GM19463 (cell line): ENCODE measurements around the gene LYPD6.

ENCODE experiments used
- ATAC-seq: cut with Tn5 transposase; IDR thresholded peaks from one replicate; pipeline ENCODE4 v1.9.1; 2021; ENCODE audit warnings: mild to moderate bottlenecking, moderate library complexity; ENCODE audit not compliant: unreplicated experiment

LYPD6 gene

GRCh38 chr2:149399934-149400615 lies 69.7 kb downstream of the LYPD6 start:
- no peak for ATAC-seq

- ATAC-seq: no peak
Measured at GRCh38 chr2:149400997-149401396, 70.6 kb downstream of the LYPD6 start.

- no peak for ATAC-seq
Measured at GRCh38 chr2:149409506-149409905, 79.1 kb downstream of the LYPD6 start.

GRCh38 chr2:149410701-149411484 lies 80.5 kb downstream of the LYPD6 start:
- ATAC-seq: no peak

- ATAC-seq: no peak
Measured at GRCh38 chr2:149413487-149413886, 83.1 kb downstream of the LYPD6 start.

GRCh38 chr2:149415086-149415485 lies 84.7 kb downstream of the LYPD6 start:
- ATAC-seq: no peak

- no peak for ATAC-seq
Measured at GRCh38 chr2:149418065-149418464, 87.7 kb downstream of the LYPD6 start.

GRCh38 chr2:149420053-149420963 lies 89.9 kb downstream of the LYPD6 start:
- no peak for ATAC-seq

- no peak for ATAC-seq
Measured at GRCh38 chr2:149421791-149422190, 91.4 kb downstream of the LYPD6 start.

GRCh38 chr2:149422337-149422990 lies 92.1 kb downstream of the LYPD6 start:
- no peak for ATAC-seq

- no peak for ATAC-seq
Measured at GRCh38 chr2:149422991-149423338, 92.6 kb downstream of the LYPD6 start.

- ATAC-seq: no peak
Measured at GRCh38 chr2:149423630-149424029, 93.2 kb downstream of the LYPD6 start.

GRCh38 chr2:149427387-149427786 lies 97.0 kb downstream of the LYPD6 start:
- no peak for ATAC-seq

GRCh38 chr2:149428783-149429182 lies 98.4 kb downstream of the LYPD6 start:
- ATAC-seq: no peak

- no peak for ATAC-seq
Measured at GRCh38 chr2:149430743-149431736, 100.7 kb downstream of the LYPD6 start.

GRCh38 chr2:149438330-149438960 lies 108.1 kb downstream of the LYPD6 start:
- no peak for ATAC-seq

GRCh38 chr2:149441255-149441654 lies 110.9 kb downstream of the LYPD6 start:
- no peak for ATAC-seq

- no peak for ATAC-seq
Measured at GRCh38 chr2:149442346-149442745, 112.0 kb downstream of the LYPD6 start.

GRCh38 chr2:149443150-149443549 lies 112.8 kb downstream of the LYPD6 start:
- ATAC-seq: no peak
